WTC11 (cell line): ENCODE data around the gene CD3G. TPM values are rescaled to one million over a fixed set of nuclear protein-coding genes. Genes with fewer than 3 reads are reported as not detected.

ENCODE experiments used
- ATAC-seq: fragments of 200-7000 bp; cut with Tn5 transposase; 2 replicates; pipeline ENCODE4 v1.10.0; 2021; ENCODE audit warnings: mild to moderate bottlenecking, moderate library complexity
- CTCF ChIA-PET: fragments of 300-600 bp; sonication (Branson Sonifier 250); formaldehyde crosslinking; loops from one replicate; lab custom pipeline; 2021; ENCODE audit warnings: antibody characterized with exemption; lab: Charles Lee
- POLR2A ChIA-PET: fragments of 350-600 bp; sonication (Branson Sonifier 250); formaldehyde crosslinking; loops from one replicate; lab custom pipeline; 2021; ENCODE audit warnings: antibody characterized with exemption; lab: Charles Lee
- DNase-seq: peaks from one replicate; pipeline ENCODE4 v3.0.0; 2021; ENCODE audit warnings: low spot score
- H3K27ac Mint-ChIP-seq: 2 replicates; pipeline ENCODE4 v1.8.0; 2021; ENCODE audit warnings: mixed read lengths
- H3K27me3 Mint-ChIP-seq: 2 replicates; pipeline ENCODE4 v1.8.0; 2021; ENCODE audit warnings: low read depth, mild to moderate bottlenecking, moderate library complexity, mixed read lengths
- H3K36me3 Mint-ChIP-seq: 2 replicates; pipeline ENCODE4 v1.8.0; 2021; ENCODE audit warnings: mixed read lengths
- H3K4me1 Mint-ChIP-seq: 2 replicates; pipeline ENCODE4 v1.8.0; 2022; ENCODE audit warnings: mixed read lengths
- H3K4me3 Mint-ChIP-seq: 2 replicates; pipeline ENCODE4 v1.8.0; 2021; ENCODE audit warnings: mild to moderate bottlenecking, moderate library complexity, mixed read lengths
- H3K9me3 Mint-ChIP-seq: 2 replicates; pipeline ENCODE4 v1.8.0; 2021; ENCODE audit warnings: mixed read lengths
- ATF2 ChIP-seq: sonication (generic); formaldehyde crosslinking; IDR thresholded peaks from 2 replicates; pipeline ENCODE4 v1.8.1; 2022; ENCODE audit warnings: low read depth, missing genetic modification reagents, borderline replicate concordance
- CBFB ChIP-seq: sonication (generic); formaldehyde crosslinking; IDR thresholded peaks from 2 replicates; pipeline ENCODE4 v1.8.1; 2022; ENCODE audit warnings: mild to moderate bottlenecking, low read depth, missing genetic modification reagents
- CDX4 ChIP-seq: fragments of 250-450 bp; sonication (Bioruptor Pico); IDR thresholded peaks from 2 replicates; pipeline ENCODE4 v1.9.0; 2021; ENCODE audit warnings: moderate library complexity, mild to moderate bottlenecking, inconsistent platforms, borderline replicate concordance
- CTCF ChIP-seq: fragments of 200-600 bp; IDR thresholded peaks from 2 replicates; pipeline ENCODE4 v1.8.0; 2022; ENCODE audit warnings: antibody characterized with exemption
- E2F1 ChIP-seq: sonication (generic); formaldehyde crosslinking; IDR thresholded peaks from 2 replicates; pipeline ENCODE4 v1.8.0; 2022; ENCODE audit warnings: mild to moderate bottlenecking, missing genetic modification reagents
- ESRRA ChIP-seq: sonication (generic); formaldehyde crosslinking; IDR thresholded peaks from 2 replicates; pipeline ENCODE4 v1.8.1; 2022; ENCODE audit warnings: mild to moderate bottlenecking, missing genetic modification reagents, borderline replicate concordance
- FOXP4 ChIP-seq: sonication (generic); formaldehyde crosslinking; IDR thresholded peaks from 2 replicates; pipeline ENCODE4 v1.8.0; 2022; ENCODE audit warnings: mild to moderate bottlenecking, missing genetic modification reagents
- TEAD1 ChIP-seq: sonication (generic); formaldehyde crosslinking; IDR thresholded peaks from 2 replicates; pipeline ENCODE4 v1.8.0; 2022; ENCODE audit warnings: mild to moderate bottlenecking, missing genetic modification reagents
- ZBTB43 ChIP-seq: sonication (generic); formaldehyde crosslinking; IDR thresholded peaks from 2 replicates; pipeline ENCODE4 v1.8.1; 2023; ENCODE audit warnings: mild to moderate bottlenecking, missing genetic modification reagents
- ZNF281 ChIP-seq: sonication (generic); formaldehyde crosslinking; IDR thresholded peaks from 2 replicates; pipeline ENCODE4 v1.8.0; 2023; ENCODE audit warnings: mild to moderate bottlenecking, missing genetic modification reagents
- ZNF396 ChIP-seq: fragments of 250-450 bp; sonication (Bioruptor Pico); IDR thresholded peaks from 2 replicates; pipeline ENCODE4 v1.8.0; 2021; ENCODE audit warnings: mild to moderate bottlenecking, moderate library complexity, borderline replicate concordance
- ZNF423 ChIP-seq: fragments of 250-450 bp; sonication (Bioruptor Pico); IDR thresholded peaks from 2 replicates; pipeline ENCODE4 v2.1.2; 2022; ENCODE audit warnings: mild to moderate bottlenecking, moderate library complexity
- total RNA-seq: library from RNA; stranded (reverse); gene quantifications from 3 replicates; pipeline ENCODE4 v1.2.3, GENCODE V29; 2021
- TF ChIP-seq, protein P1 (sequence below): fragments of 250-450 bp; sonication (Bioruptor Pico); IDR thresholded peaks from 2 replicates; pipeline ENCODE4 v1.8.0; 2021; ENCODE audit warnings: mild to moderate bottlenecking
- TF ChIP-seq, protein P2 (sequence below): sonication (generic); formaldehyde crosslinking; IDR thresholded peaks from 2 replicates; pipeline ENCODE4 v1.8.0; 2022; ENCODE audit warnings: mild to moderate bottlenecking, missing genetic modification reagents

Gene CD3G
- total RNA-seq, 1 experiment from 2014 or later, result 0.20 TPM

- DNase-seq (no peak), ATAC-seq (no peak)
- peaks cover 11% of the 10 kb centered on the region for H3K36me3 Mint-ChIP-seq
- peaks cover 19% of the 10 kb centered on the region for H3K4me1 Mint-ChIP-seq
- H3K27ac Mint-ChIP-seq, result peak overlapping the region; percentile 34; the same call in 1 of the 2 replicates
- no peak for TF ChIP-seq ZNF423 (CRISPR knock-in tag)
- TF ChIP-seq CTCF, result no peak
- no peak for TF ChIP-seq FOXP4 (CRISPR knock-in tag)
- TF ChIP-seq ZNF281 (CRISPR knock-in tag), result no peak
- TF ChIP-seq CBFB (CRISPR knock-in tag), result no peak
- no peak overlapping the region for H3K4me3 Mint-ChIP-seq
- H3K9me3 Mint-ChIP-seq, result no peaks in the 10 kb centered on the region
- H3K27me3 Mint-ChIP-seq, result no peaks in the 10 kb centered on the region
- POLR2A ChIA-PET, result interaction anchor here (2.3 kb wide), 1 partner anchor 37 kb away, joined by 7 read pairs; the partner anchor contains the start of gene KMT2A
- CTCF ChIA-PET, result no interaction called here
Measured at GRCh38 chr11:118398791-118399559, 54.8 kb downstream of the CD3G start.

DNA sequence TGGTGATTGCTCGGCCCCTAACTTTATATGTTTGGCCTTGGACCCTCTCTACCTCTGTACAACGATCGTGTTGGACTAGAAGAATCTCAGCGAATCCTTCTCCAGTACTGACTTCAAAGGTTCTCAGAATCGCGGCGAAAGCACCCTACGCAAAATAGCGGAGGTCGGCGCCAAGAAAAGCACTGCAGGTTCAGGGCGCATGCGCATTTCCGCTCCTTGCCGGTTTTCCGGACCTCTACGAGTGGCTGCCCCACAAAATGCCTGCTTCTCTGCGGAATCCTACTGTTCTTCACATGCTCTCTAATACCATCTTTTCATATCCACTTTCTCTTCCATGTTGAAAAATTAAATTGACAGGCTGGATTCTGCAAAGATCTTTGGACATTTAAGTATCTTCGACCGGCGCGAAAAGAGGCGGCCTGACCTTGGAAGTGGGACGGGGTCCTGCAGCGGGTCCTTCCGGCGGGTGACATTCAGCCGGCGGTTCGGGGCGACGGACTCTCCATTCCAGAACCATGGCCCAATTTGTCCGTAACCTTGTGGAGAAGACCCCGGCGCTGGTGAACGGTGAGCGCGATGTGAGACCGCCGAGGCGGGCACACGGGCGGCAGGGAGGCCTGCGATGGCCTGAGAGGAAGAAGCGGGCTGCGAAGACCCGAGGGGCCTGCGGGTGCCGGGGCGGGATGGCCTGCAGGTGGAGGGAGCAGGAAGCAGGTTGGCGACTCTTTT, 57.2 kb downstream of the CD3G start, which contains the start of gene ATP5MG:
Gene ATP5MG (plus strand): TSS at position 456 of the 729 bp plus-strand sequence. CDS start 60 bp downstream, at position 516.
- CTCF ChIA-PET, result interaction anchor here (1.0 kb wide), 1 partner anchor 36 kb away, joined by 3 read pairs; no protein-coding TSS in a partner anchor
- peak within 1 kb of the TSS; percentile 100 for H3K27ac Mint-ChIP-seq
- TF ChIP-seq, protein P1, sequence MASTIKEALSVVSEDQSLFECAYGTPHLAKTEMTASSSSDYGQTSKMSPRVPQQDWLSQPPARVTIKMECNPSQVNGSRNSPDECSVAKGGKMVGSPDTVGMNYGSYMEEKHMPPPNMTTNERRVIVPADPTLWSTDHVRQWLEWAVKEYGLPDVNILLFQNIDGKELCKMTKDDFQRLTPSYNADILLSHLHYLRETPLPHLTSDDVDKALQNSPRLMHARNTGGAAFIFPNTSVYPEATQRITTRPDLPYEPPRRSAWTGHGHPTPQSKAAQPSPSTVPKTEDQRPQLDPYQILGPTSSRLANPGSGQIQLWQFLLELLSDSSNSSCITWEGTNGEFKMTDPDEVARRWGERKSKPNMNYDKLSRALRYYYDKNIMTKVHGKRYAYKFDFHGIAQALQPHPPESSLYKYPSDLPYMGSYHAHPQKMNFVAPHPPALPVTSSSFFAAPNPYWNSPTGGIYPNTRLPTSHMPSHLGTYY (CRISPR knock-in tag), result no peak
- TF ChIP-seq E2F1 (no peak), ESRRA (CRISPR knock-in tag) (0 out of 2 replicates have a peak, but pooled peaks have one; percentile 34), ZBTB43 (no peak), CDX4 (CRISPR knock-in tag) (no peak), TEAD1 (peak; percentile 36; the same call in 1 of the 2 replicates), ATF2 (CRISPR knock-in tag) (no peak), ZNF396 (no peak)
- TF ChIP-seq, protein P2, sequence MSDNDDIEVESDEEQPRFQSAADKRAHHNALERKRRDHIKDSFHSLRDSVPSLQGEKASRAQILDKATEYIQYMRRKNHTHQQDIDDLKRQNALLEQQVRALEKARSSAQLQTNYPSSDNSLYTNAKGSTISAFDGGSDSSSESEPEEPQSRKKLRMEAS (CRISPR knock-in tag), result peak; percentile 57

More for the DNA sequence above, 57.2 kb downstream of the CD3G start, which contains the start of gene ATP5MG:
- POLR2A ChIA-PET, result interaction anchor here (1.0 to 2.3 kb wide), 2 partner anchors 34 kb away, joined by 3 to 7 read pairs; partner anchors contain the start of gene KMT2A
- peak within 1 kb of the TSS; percentile 91 for H3K4me3 Mint-ChIP-seq
- peak; percentile 75 for ATAC-seq
- H3K4me1 Mint-ChIP-seq, result peaks cover 19% of the 10 kb centered on the region
- peak; percentile 89 for DNase-seq
- H3K36me3 Mint-ChIP-seq, result peaks cover 8% of the 10 kb centered on the region
- H3K9me3 Mint-ChIP-seq, result no peaks in the 10 kb centered on the region
- H3K27me3 Mint-ChIP-seq, result no peaks in the 10 kb centered on the region
